Thyroid gland (tissue), 4 donors: ENCODE results near the gene USP44. TPM values are rescaled to one million over a fixed set of nuclear protein-coding genes. Genes with fewer than 3 reads are reported as not detected.

Experiments used
- DNase-seq, 2 donors: peaks; one replicate each; pipeline ENCODE4 v3.0.0-alpha.2; 2019
- H3K27ac ChIP-seq, 3 donors: fragments of 200-600 bp; sonication (generic); 1 replicate in 2 of 3; 2 replicates in 1 of 3; pipeline ENCODE4 v1.5.1; 2016 to 2019; ENCODE audit warnings: mild to moderate bottlenecking in 1 of 3, moderate library complexity in 1 of 3
- H3K27me3 ChIP-seq: fragments of 200-600 bp; sonication (generic); one replicate; pipeline ENCODE4 v1.5.1; 2019
- H3K36me3 ChIP-seq, 2 donors: fragments of 200-600 bp; sonication (generic); one replicate each; pipeline ENCODE4 v1.5.1; 2016 to 2019
- H3K4me1 ChIP-seq, 2 donors: fragments of 200-600 bp; sonication (generic); one replicate each; pipeline ENCODE4 v1.5.1; 2017 to 2019
- H3K4me3 ChIP-seq, 3 donors: fragments of 200-600 bp; sonication (generic); replicated peaks in 1 of 3; 1 replicate in 2 of 3; 2 replicates in 1 of 3; pipeline ENCODE4 v1.5.1; 2016; ENCODE audit warnings: mild to moderate bottlenecking in 1 of 3
- H3K9me3 ChIP-seq: fragments of 200-600 bp; sonication (generic); one replicate; pipeline ENCODE4 v1.5.1; 2017
- POLR2A ChIP-seq, 2 donors: fragments of 450-650 bp; IDR thresholded peaks; one replicate each; pipeline ENCODE4 v1.6.1; 2017; ENCODE audit warnings: antibody characterized with exemption in 2 of 2, mild to moderate bottlenecking in 2 of 2, moderate library complexity in 1 of 2
- WGBS, 2 donors: methylation state at CpG; one replicate each; pipeline ENCODE4 v1.1.5; 2017; 5-methylcytosine and 5-hydroxymethylcytosine counted together
- intact Hi-C: fragments of 100-400 bp; cut with DNase I; formaldehyde crosslinking; loops from one replicate; pipeline ENCODE4 v1.15.1; 2023
- total RNA-seq, 4 donors: library from RNA; depleted of rRNA; stranded (reverse); fragments of >200 nt; gene quantifications; one replicate each; pipeline ENCODE4 v1.2.3, GENCODE V29; 2016
- TF ChIP-seq, protein P1 (sequence below), 6 experiments: fragments of 200-600 bp in 3 of 6; fragments of 450-650 bp in 3 of 6; sonication (generic) in 3 of 6; IDR thresholded peaks; one replicate each; pipeline ENCODE4 v1.5.1; 2016 to 2019; ENCODE audit warnings: antibody characterized with exemption in 6 of 6, mild to moderate bottlenecking in 2 of 6, inconsistent platforms in 1 of 6, moderate library complexity in 1 of 6

Gene USP44
- total RNA-seq, 4 donors from 2014 or later = 2.8 to 9.1 (median 6.3) TPM

GRCh38 chr12:95545731-95546490, 5.4 kb downstream of the USP44 start:
- whole genome bisulfite sequencing, 2 donors = 89 to 91% methylated on average over 8 of the region's 8 CpGs
- H3K4me3 ChIP-seq = no peak overlapping the region
- H3K4me1 ChIP-seq = peaks cover 0 to 3% of the 10 kb centered on the region in 2 donors
- H3K9me3 ChIP-seq = no peaks in the 10 kb centered on the region
- intact Hi-C loops = no loop called here
- no peak overlapping the region for H3K27ac ChIP-seq
- H3K27me3 ChIP-seq = no peaks in the 10 kb centered on the region
- DNase-seq = no peak
- no peak for TF ChIP-seq POLR2A (IDR thresholded peaks at IDR 0.05)
- TF ChIP-seq, protein P1, sequence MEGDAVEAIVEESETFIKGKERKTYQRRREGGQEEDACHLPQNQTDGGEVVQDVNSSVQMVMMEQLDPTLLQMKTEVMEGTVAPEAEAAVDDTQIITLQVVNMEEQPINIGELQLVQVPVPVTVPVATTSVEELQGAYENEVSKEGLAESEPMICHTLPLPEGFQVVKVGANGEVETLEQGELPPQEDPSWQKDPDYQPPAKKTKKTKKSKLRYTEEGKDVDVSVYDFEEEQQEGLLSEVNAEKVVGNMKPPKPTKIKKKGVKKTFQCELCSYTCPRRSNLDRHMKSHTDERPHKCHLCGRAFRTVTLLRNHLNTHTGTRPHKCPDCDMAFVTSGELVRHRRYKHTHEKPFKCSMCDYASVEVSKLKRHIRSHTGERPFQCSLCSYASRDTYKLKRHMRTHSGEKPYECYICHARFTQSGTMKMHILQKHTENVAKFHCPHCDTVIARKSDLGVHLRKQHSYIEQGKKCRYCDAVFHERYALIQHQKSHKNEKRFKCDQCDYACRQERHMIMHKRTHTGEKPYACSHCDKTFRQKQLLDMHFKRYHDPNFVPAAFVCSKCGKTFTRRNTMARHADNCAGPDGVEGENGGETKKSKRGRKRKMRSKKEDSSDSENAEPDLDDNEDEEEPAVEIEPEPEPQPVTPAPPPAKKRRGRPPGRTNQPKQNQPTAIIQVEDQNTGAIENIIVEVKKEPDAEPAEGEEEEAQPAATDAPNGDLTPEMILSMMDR (IDR thresholded peaks at IDR 0.05) = no peak
- H3K36me3 ChIP-seq = no peaks in the 10 kb centered on the region

DNA sequence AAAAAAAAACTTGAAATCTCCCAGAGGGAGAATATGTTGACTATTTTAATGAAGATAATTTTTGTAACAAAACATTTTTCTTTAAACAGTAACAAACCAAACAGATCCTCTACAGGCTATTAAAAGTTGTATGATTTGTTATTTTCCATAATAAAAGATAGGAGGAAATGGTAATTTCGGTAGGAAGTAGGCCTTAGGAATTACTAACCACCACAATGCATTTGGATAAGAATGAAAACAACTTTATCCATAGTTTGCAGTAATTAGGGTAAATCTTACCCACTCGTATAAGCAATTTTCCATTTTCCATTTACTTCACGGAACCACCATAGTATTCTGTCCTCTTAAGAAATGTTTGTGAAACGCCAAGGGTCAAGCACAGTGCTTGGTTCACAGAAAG, 6.0 kb downstream of the USP44 start:
- no peaks in the 10 kb centered on the region for H3K36me3 ChIP-seq
- peaks cover 0 to 3% of the 10 kb centered on the region in 2 donors for H3K4me1 ChIP-seq
- H3K9me3 ChIP-seq = no peaks in the 10 kb centered on the region
- DNase-seq = no peak
- no peak for TF ChIP-seq POLR2A (IDR thresholded peaks at IDR 0.05)
- TF ChIP-seq, protein P1 (IDR thresholded peaks at IDR 0.05) = no peak
- intact Hi-C loops = no loop called here
- H3K4me3 ChIP-seq = no peak overlapping the region
- no peak overlapping the region for H3K27ac ChIP-seq
- no peaks in the 10 kb centered on the region for H3K27me3 ChIP-seq
- 89 to 93% methylated on average over 4 of the region's 4 CpGs for WGBS, 2 donors

GRCh38 chr12:95544756-95545155, 6.5 kb downstream of the USP44 start:
- WGBS, 2 donors = 62 to 66% methylated on average over 3 of the region's 3 CpGs
- intact Hi-C loops = no loop called here
- no peak overlapping the region for H3K4me3 ChIP-seq
- H3K36me3 ChIP-seq = no peaks in the 10 kb centered on the region
- H3K9me3 ChIP-seq = no peaks in the 10 kb centered on the region
- peaks cover 0 to 3% of the 10 kb centered on the region in 2 donors for H3K4me1 ChIP-seq
- H3K27ac ChIP-seq = no peak overlapping the region
- no peak for TF ChIP-seq POLR2A (IDR thresholded peaks at IDR 0.05)
- TF ChIP-seq, protein P1 (IDR thresholded peaks at IDR 0.05) = no peak
- no peaks in the 10 kb centered on the region for H3K27me3 ChIP-seq
- no peak for DNase-seq

GRCh38 chr12:95543305-95543704, 8.0 kb downstream of the USP44 start:
- 97 to 98% methylated on average over 7 of the region's 7 CpGs for WGBS, 2 donors
- no peaks in the 10 kb centered on the region for H3K9me3 ChIP-seq
- no peaks in the 10 kb centered on the region for H3K36me3 ChIP-seq

GRCh38 chr12:95541436-95541835, 9.8 kb downstream of the USP44 start:
- no peak overlapping the region for H3K4me3 ChIP-seq
- no peaks in the 10 kb centered on the region for H3K4me1 ChIP-seq
- no peaks in the 10 kb centered on the region for H3K9me3 ChIP-seq
- 91 to 93% methylated on average over 7 of the region's 7 CpGs for WGBS, 2 donors
- intact Hi-C loops = no loop called here
- TF ChIP-seq POLR2A (IDR thresholded peaks at IDR 0.05) = no peak
- TF ChIP-seq, protein P1 (IDR thresholded peaks at IDR 0.05) = no peak
- DNase-seq = no peak
- H3K36me3 ChIP-seq = no peaks in the 10 kb centered on the region
- no peak overlapping the region for H3K27ac ChIP-seq
- no peaks in the 10 kb centered on the region for H3K27me3 ChIP-seq

More at GRCh38 chr12:95543305-95543704, 8.0 kb downstream of the USP44 start:
- no peak overlapping the region for H3K4me3 ChIP-seq
- intact Hi-C loops = no loop called here
- no peaks in the 10 kb centered on the region for H3K27me3 ChIP-seq
- DNase-seq = no peak
- no peaks in the 10 kb centered on the region for H3K4me1 ChIP-seq
- no peak for TF ChIP-seq POLR2A (IDR thresholded peaks at IDR 0.05)
- TF ChIP-seq, protein P1 (IDR thresholded peaks at IDR 0.05) = no peak
- no peak overlapping the region for H3K27ac ChIP-seq
